OCI-LY3 (cell line): ENCODE data around the gene IL11RA.

ENCODE experiments used
- EZH2phosphoT487 ChIP-seq: fragments of 200-600 bp; shearing (Covaris generic); IDR thresholded peaks from 2 replicates; pipeline ENCODE4 v1.6.1; 2018; ENCODE audit warnings: antibody characterized with exemption, mixed run types, low read depth
- TF ChIP-seq, protein P1 (sequence below): fragments of 200-600, 300-600 bp; sonication (generic); IDR thresholded peaks from 2 replicates; pipeline ENCODE4 v1.5.1; 2014; ENCODE audit warnings: antibody characterized with exemption, low read length, low read depth

DNA sequence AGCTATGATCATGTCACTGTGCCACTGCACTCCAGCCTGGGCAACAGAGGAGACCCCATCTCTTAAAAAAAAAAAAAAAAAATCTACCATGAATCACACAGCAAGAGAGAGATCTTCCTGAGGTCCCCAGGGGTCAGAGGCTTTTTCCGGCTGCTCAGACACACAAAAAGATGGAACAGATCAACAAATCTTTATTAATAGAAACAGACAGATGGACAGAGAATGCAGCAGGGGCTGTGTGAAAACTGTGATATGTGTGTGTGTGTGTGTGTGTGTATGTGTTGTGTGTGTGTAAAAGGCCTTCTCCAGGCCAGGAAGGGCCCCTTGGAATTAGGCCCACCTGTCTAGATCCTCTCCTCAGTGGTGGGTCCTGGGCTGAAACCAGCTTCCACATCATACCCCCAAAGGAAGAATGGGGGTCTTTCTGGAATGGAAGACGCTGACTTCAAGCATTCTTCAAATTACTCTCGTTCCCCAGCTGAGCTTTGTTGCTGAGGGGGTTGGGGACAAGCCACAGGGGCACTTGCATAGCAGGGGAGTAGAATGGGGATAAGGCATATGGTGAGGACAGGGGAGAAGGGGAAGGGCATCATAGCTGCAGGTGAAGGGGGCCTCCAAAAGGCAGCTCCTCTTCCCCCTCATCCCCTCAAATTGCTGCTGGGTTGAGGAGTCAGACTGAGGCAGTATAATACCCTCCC, 17.3 kb upstream of the IL11RA start:
- TF ChIP-seq, protein P1, sequence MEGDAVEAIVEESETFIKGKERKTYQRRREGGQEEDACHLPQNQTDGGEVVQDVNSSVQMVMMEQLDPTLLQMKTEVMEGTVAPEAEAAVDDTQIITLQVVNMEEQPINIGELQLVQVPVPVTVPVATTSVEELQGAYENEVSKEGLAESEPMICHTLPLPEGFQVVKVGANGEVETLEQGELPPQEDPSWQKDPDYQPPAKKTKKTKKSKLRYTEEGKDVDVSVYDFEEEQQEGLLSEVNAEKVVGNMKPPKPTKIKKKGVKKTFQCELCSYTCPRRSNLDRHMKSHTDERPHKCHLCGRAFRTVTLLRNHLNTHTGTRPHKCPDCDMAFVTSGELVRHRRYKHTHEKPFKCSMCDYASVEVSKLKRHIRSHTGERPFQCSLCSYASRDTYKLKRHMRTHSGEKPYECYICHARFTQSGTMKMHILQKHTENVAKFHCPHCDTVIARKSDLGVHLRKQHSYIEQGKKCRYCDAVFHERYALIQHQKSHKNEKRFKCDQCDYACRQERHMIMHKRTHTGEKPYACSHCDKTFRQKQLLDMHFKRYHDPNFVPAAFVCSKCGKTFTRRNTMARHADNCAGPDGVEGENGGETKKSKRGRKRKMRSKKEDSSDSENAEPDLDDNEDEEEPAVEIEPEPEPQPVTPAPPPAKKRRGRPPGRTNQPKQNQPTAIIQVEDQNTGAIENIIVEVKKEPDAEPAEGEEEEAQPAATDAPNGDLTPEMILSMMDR: no peak
- TF ChIP-seq EZH2phosphoT487: no peak
